B cell (primary cell): Measurements from ENCODE around the gene PPP5C.

Source experiments
- EZH2 ChIP-seq: IDR thresholded peaks from 2 replicates; pipeline ENCODE4 v1.6.1; 2012; ENCODE audit warnings: borderline replicate concordance, low read depth, mild to moderate bottlenecking, moderate library complexity, low read length; ENCODE audit not compliant: insufficient read depth, poor library complexity, severe bottlenecking
- TF ChIP-seq, protein P1 (sequence below): fragments of 200-600 bp; IDR thresholded peaks from one replicate; pipeline ENCODE4 v1.8.0; 2022; ENCODE audit warnings: antibody characterized with exemption, mild to moderate bottlenecking

- TF ChIP-seq, protein P1, sequence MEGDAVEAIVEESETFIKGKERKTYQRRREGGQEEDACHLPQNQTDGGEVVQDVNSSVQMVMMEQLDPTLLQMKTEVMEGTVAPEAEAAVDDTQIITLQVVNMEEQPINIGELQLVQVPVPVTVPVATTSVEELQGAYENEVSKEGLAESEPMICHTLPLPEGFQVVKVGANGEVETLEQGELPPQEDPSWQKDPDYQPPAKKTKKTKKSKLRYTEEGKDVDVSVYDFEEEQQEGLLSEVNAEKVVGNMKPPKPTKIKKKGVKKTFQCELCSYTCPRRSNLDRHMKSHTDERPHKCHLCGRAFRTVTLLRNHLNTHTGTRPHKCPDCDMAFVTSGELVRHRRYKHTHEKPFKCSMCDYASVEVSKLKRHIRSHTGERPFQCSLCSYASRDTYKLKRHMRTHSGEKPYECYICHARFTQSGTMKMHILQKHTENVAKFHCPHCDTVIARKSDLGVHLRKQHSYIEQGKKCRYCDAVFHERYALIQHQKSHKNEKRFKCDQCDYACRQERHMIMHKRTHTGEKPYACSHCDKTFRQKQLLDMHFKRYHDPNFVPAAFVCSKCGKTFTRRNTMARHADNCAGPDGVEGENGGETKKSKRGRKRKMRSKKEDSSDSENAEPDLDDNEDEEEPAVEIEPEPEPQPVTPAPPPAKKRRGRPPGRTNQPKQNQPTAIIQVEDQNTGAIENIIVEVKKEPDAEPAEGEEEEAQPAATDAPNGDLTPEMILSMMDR: no peak
- TF ChIP-seq EZH2: no peak
Measured at GRCh38 chr19:46413262-46414031, 66.6 kb downstream of the PPP5C start, which contains the start of gene CCDC8.
